GM23338 (cell line): ENCODE data around the gene KRTAP5-1. TPM values are rescaled to one million over a fixed set of nuclear protein-coding genes. Genes with fewer than 3 reads are reported as not detected.

Source experiments
- ATAC-seq: fragments of 200-7000 bp; cut with Tn5 transposase; 3 replicates; pipeline ENCODE4 v1.9.1; 2020
- DNase-seq: peaks from one replicate; pipeline ENCODE4 v3.0.0-alpha.2; 2015; ENCODE audit warnings: low spot score
- H2AFZ ChIP-seq: fragments of 200-600 bp; sonication (generic); 2 replicates; pipeline ENCODE4 v1.8.0; 2016; ENCODE audit warnings: antibody characterized with exemption, mild to moderate bottlenecking, moderate library complexity
- H3F3A ChIP-seq: fragments of 200-600 bp; sonication (generic); replicated peaks from 2 replicates; pipeline ENCODE4 v1.8.0; 2017; ENCODE audit warnings: antibody characterized with exemption, mixed run types, low read depth
- H3K27ac ChIP-seq: fragments of 200-600 bp; sonication (generic); 2 replicates; pipeline ENCODE4 v1.6.1; 2016; ENCODE audit warnings: low read depth
- H3K27me3 ChIP-seq: fragments of 200-600 bp; sonication (generic); 2 replicates; pipeline ENCODE4 v1.8.0; 2016; ENCODE audit warnings: mild to moderate bottlenecking, mixed run types, moderate library complexity; ENCODE audit not compliant: insufficient read depth
- H3K36me3 ChIP-seq: fragments of 200-600 bp; sonication (generic); 2 replicates; pipeline ENCODE4 v1.8.0; 2016; ENCODE audit warnings: mild to moderate bottlenecking; ENCODE audit not compliant: insufficient read depth
- H3K4me1 ChIP-seq: fragments of 200-600 bp; sonication (generic); 2 replicates; pipeline ENCODE4 v1.8.0; 2016; ENCODE audit warnings: mild to moderate bottlenecking, moderate library complexity; ENCODE audit not compliant: insufficient read depth
- H3K4me2 ChIP-seq: fragments of 200-600 bp; sonication (generic); 2 replicates; pipeline ENCODE4 v1.7.1; 2017; ENCODE audit warnings: mixed run types
- H3K4me3 ChIP-seq: fragments of 200-600 bp; sonication (generic); 2 replicates; pipeline ENCODE4 v1.6.1; 2016; ENCODE audit warnings: mixed run types
- H3K79me2 ChIP-seq: fragments of 200-600 bp; sonication (generic); replicated peaks from 2 replicates; pipeline ENCODE4 v1.8.0; 2017; ENCODE audit warnings: mild to moderate bottlenecking; ENCODE audit not compliant: insufficient read depth
- H3K9me2 ChIP-seq: fragments of 200-600 bp; sonication (generic); 2 replicates; pipeline ENCODE4 v1.8.0; 2017; ENCODE audit not compliant: insufficient read depth
- H4K20me1 ChIP-seq: fragments of 200-600 bp; sonication (generic); replicated peaks from 2 replicates; pipeline ENCODE4 v1.8.0; 2017; ENCODE audit warnings: mild to moderate bottlenecking; ENCODE audit not compliant: insufficient read depth
- H3K27ac Mint-ChIP-seq: 2 replicates; pipeline ENCODE4 v1.8.0; 2020; ENCODE audit warnings: inconsistent platforms, mild to moderate bottlenecking, moderate library complexity, mixed read lengths
- H3K27me3 Mint-ChIP-seq: 3 replicates; pipeline ENCODE4 v1.8.0; 2022; ENCODE audit warnings: low read depth, mild to moderate bottlenecking, moderate library complexity, mixed read lengths, inconsistent platforms; ENCODE audit not compliant: insufficient read depth, poor library complexity
- H3K36me3 Mint-ChIP-seq: 3 replicates; pipeline ENCODE4 v1.8.0; 2021; ENCODE audit warnings: low read depth, mild to moderate bottlenecking, inconsistent platforms, moderate library complexity, mixed read lengths
- H3K4me1 Mint-ChIP-seq: 3 replicates; pipeline ENCODE4 v1.8.0; 2020; ENCODE audit warnings: mild to moderate bottlenecking, inconsistent platforms, mixed read lengths
- H3K4me3 Mint-ChIP-seq: 3 replicates; pipeline ENCODE4 v1.8.0; 2021; ENCODE audit warnings: moderate library complexity, mild to moderate bottlenecking, inconsistent platforms, mixed read lengths
- H3K9me3 Mint-ChIP-seq: 3 replicates; pipeline ENCODE4 v1.8.0; 2020; ENCODE audit warnings: moderate library complexity, mild to moderate bottlenecking, inconsistent platforms, mixed read lengths
- CREB1 ChIP-seq: fragments of 250-450 bp; sonication (Bioruptor Pico); IDR thresholded peaks from 2 replicates; pipeline ENCODE4 v1.5.0; 2020; ENCODE audit warnings: low read depth, mild to moderate bottlenecking, moderate library complexity
- CTCF ChIP-seq, 2 experiments: fragments of 200-600 bp in 1 of 2; sonication (generic) in 1 of 2; conservative IDR thresholded peaks; 2 replicates each; pipeline versions ENCODE4 v1.5.1 to v1.6.1; 2016 to 2017; ENCODE audit warnings: antibody characterized with exemption in 2 of 2, low read depth in 2 of 2, mild to moderate bottlenecking in 2 of 2, moderate library complexity in 1 of 2
- ETS1 ChIP-seq: IDR thresholded peaks from 2 replicates; pipeline ENCODE4 v1.6.1; 2016; ENCODE audit warnings: antibody characterized with exemption
- EZH2 ChIP-seq: fragments of 200-600 bp; sonication (generic); IDR thresholded peaks from one replicate; pipeline ENCODE4 v1.8.0; 2017; ENCODE audit warnings: antibody characterized with exemption, mild to moderate bottlenecking, low read depth; ENCODE audit not compliant: unreplicated experiment
- EZH2phosphoT487 ChIP-seq: fragments of 200-600 bp; sonication (generic); IDR thresholded peaks from one replicate; pipeline ENCODE4 v1.8.1; 2018; ENCODE audit warnings: antibody characterized with exemption; ENCODE audit not compliant: unreplicated experiment
- JUNB ChIP-seq: IDR thresholded peaks from one replicate; pipeline ENCODE4 v1.6.1; 2016; ENCODE audit warnings: antibody characterized with exemption; ENCODE audit not compliant: unreplicated experiment
- NANOG ChIP-seq: IDR thresholded peaks from 2 replicates; pipeline ENCODE4 v1.6.1; 2016; ENCODE audit warnings: antibody characterized with exemption, borderline replicate concordance
- STAT1 ChIP-seq: IDR thresholded peaks from one replicate; pipeline ENCODE4 v1.6.1; 2016; ENCODE audit warnings: antibody characterized with exemption; ENCODE audit not compliant: unreplicated experiment
- polyA plus RNA-seq: library from polyadenylated mRNA; unstranded; fragments of >200 nt; fragmentation: Nextera tagmentation; extraction: Ambion mirVana; gene quantifications from 2 replicates; pipeline ENCODE4 v1.2.1, GENCODE V29; 2016
- total RNA-seq: library from RNA; depleted of rRNA; stranded (reverse); fragments of >200 nt; shearing (Covaris generic); gene quantifications from 2 replicates; pipeline ENCODE4 v1.2.3, GENCODE V29; 2014

KRTAP5-1 gene
- total and polyA plus RNA-seq, 2 experiments from 2014 or later = not detected

- Histone ChIP-seq H3K9me2 (no peaks in the 10 kb centered on the region), H4K20me1 (no peaks in the 10 kb centered on the region), H3K27me3 (peaks cover 50% of the 10 kb centered on the region), H3K27ac (no peak overlapping the region), H3K36me3 (no peaks in the 10 kb centered on the region), H3K79me2 (no peaks in the 10 kb centered on the region), H3F3A (no peaks in the 10 kb centered on the region), H2AFZ (peak overlapping the region; percentile 87; the same call in 1 of the 2 replicates), H3K4me1 (peaks cover 13% of the 10 kb centered on the region; the same call in 1 of the 2 replicates), H3K4me3 (peak overlapping the region; percentile 60), H3K4me2 (peak overlapping the region; percentile 88)
- ATAC-seq = peak; percentile 60
- DNase-seq = peak; percentile 83
- Mint-ChIP-seq H3K27me3 (peaks cover 39% of the 10 kb centered on the region), H3K27ac (no peak overlapping the region), H3K36me3 (no peaks in the 10 kb centered on the region), H3K4me3 (peak overlapping the region; percentile 63; the same call in 2 of the 3 replicates), H3K4me1 (peaks cover 5% of the 10 kb centered on the region; the same call in 2 of the 3 replicates), H3K9me3 (no peaks in the 10 kb centered on the region)
- TF ChIP-seq CREB1 (CRISPR knock-in tag) (no peak), ETS1 (no peak), CTCF (conservative IDR thresholded peaks at IDR 0.05; ENCODE audit: low read depth in 2 of 2) (peak in 1 of 2 experiments; percentile 23; a peak in 2 of 4 replicates), EZH2 (no peak), NANOG (no peak)
Observed at GRCh38 chr11:1546077-1546535, 39.0 kb downstream of the KRTAP5-1 start.

- H3K4me3 ChIP-seq = peak overlapping the region; percentile 60; the same call in 1 of the 2 replicates
- Mint-ChIP-seq H3K4me1 (peaks cover 5% of the 10 kb centered on the region; the same call in 2 of the 3 replicates), H3K9me3 (no peaks in the 10 kb centered on the region), H3K27ac (no peak overlapping the region), H3K4me3 (0 out of 3 replicates have a peak overlapping the region, but pooled peaks have one; percentile 63), H3K27me3 (peaks cover 42% of the 10 kb centered on the region), H3K36me3 (no peaks in the 10 kb centered on the region)
- H3K36me3 ChIP-seq = no peaks in the 10 kb centered on the region
- H3K9me2 ChIP-seq = no peaks in the 10 kb centered on the region
- TF ChIP-seq JUNB (no peak), STAT1 (no peak), EZH2phosphoT487 (no peak)
- peaks cover 13% of the 10 kb centered on the region; the same call in 1 of the 2 replicates for H3K4me1 ChIP-seq
- H3K4me2 ChIP-seq = peak overlapping the region; percentile 88; the same call in 1 of the 2 replicates
- H3K27ac ChIP-seq = no peak overlapping the region
- DNase-seq = no peak
- no peaks in the 10 kb centered on the region for H4K20me1 ChIP-seq
- peaks cover 50% of the 10 kb centered on the region for H3K27me3 ChIP-seq
- H2AFZ ChIP-seq = no peak overlapping the region; the same call in 1 of the 2 replicates
- H3K79me2 ChIP-seq = no peaks in the 10 kb centered on the region
- no peak for ATAC-seq
- no peaks in the 10 kb centered on the region for H3F3A ChIP-seq
Observed at GRCh38 chr11:1545432-1545831, 39.7 kb downstream of the KRTAP5-1 start.
